DMS114 treated with DMSO at 0.1 percent for 48 hours (cell line): ENCODE measurements around the gene NFYC.
A peak's percentile ranks its signal among the peaks of the same experiment; 100 is the strongest.
"Not testable (repeated sequence)": the region's sequence is repeated elsewhere in the genome, so short reads cannot be mapped to it uniquely, and the experiment has no call there.

Experiments used
- DNase-seq: peaks from one replicate; lab custom pipeline; 2025; ENCODE audit not compliant: unreplicated experiment; lab: John Stamatoyannopoulos, UW

Gene NFYC

GRCh38 chr1:40704817-40705733 lies 13.6 kb downstream of the NFYC start:
- no peak for DNase-seq

GRCh38 chr1:40706626-40707025 lies 15.1 kb downstream of the NFYC start:
- DNase-seq: no peak

GRCh38 chr1:40708750-40709099 lies 17.2 kb downstream of the NFYC start:
- DNase-seq: peak; percentile 84

- peak; percentile 91 for DNase-seq
Observed at GRCh38 chr1:40709100-40709801, 17.7 kb downstream of the NFYC start.

- no peak for DNase-seq
Observed at GRCh38 chr1:40709802-40710278, 18.3 kb downstream of the NFYC start.

- peak; percentile 59 for DNase-seq
Observed at GRCh38 chr1:40710581-40711315, 19.2 kb downstream of the NFYC start.

- no peak for DNase-seq
Observed at GRCh38 chr1:40711465-40712404, 20.2 kb downstream of the NFYC start.

GRCh38 chr1:40712405-40712944 lies 21.0 kb downstream of the NFYC start:
- DNase-seq: no peak

- DNase-seq: no peak
Observed at GRCh38 chr1:40712997-40713396, 21.5 kb downstream of the NFYC start.

- no peak for DNase-seq
Observed at GRCh38 chr1:40715491-40716059, 24.1 kb downstream of the NFYC start.

- no peak for DNase-seq
Observed at GRCh38 chr1:40717065-40717464, 25.6 kb downstream of the NFYC start.

- no peak for DNase-seq
Observed at GRCh38 chr1:40717955-40718354, 26.5 kb downstream of the NFYC start.

- DNase-seq: no peak
Observed at GRCh38 chr1:40720493-40720892, 29.0 kb downstream of the NFYC start.

GRCh38 chr1:40722622-40723021 lies 31.1 kb downstream of the NFYC start:
- DNase-seq: no peak

- no peak for DNase-seq
Observed at GRCh38 chr1:40723196-40723955, 31.9 kb downstream of the NFYC start.

GRCh38 chr1:40727662-40728061 lies 36.2 kb downstream of the NFYC start:
- DNase-seq: not testable (repeated sequence)

- DNase-seq: not testable (repeated sequence)
Observed at GRCh38 chr1:40729316-40729862, 37.9 kb downstream of the NFYC start.

- no peak for DNase-seq
Observed at GRCh38 chr1:40732756-40733301, 41.3 kb downstream of the NFYC start.
